HG03575 (cell line): Measurements from ENCODE around the gene RCN2.
"Not testable (repeated sequence)": the region's sequence is repeated elsewhere in the genome, so short reads cannot be mapped to it uniquely, and the experiment has no call there.

ENCODE experiments used
- ATAC-seq: cut with Tn5 transposase; IDR thresholded peaks from one replicate; pipeline ENCODE4 v1.9.1; 2021; ENCODE audit not compliant: unreplicated experiment, insufficient number of reproducible peaks, low FRiP score; ENCODE audit errors: extremely low read depth

The RCN2 gene

DNA sequence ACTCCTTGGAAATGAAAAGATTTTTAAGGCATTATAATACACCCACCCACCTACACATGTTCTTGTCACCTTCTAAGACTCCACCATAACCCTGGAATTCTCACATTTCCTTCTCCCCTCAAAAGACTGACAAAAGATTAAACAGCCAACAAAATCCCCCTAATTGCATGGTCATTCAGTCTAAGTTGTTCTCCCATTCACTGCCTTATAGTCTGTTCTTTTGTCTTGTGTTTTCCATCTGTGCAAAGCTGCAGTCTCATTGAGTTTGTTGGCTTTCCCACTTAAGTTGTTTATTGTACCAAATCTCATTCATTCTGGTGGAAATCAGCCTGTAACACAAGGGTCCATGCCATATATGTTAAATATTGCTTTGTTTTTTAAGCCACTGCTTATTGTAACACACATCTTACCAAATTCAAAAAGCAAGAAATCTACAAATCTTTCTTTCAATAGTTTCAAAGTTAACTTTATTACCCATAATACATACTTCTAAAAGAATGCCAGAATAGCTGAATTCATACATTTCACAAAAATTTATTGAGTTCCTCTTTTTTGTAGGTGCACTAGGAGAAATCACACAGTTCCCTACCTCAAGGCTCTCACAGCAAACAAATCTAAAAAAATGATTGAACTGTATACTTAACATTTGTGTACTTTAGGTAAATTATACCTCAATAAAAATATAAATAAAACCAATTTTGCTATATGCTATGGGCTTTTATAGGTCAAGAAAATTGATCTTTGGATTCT, 2.4 kb upstream of the RCN2 start:
- ATAC-seq = no peak

GRCh38 chr15:76930831-76931396, 635 bp upstream of the RCN2 start:
- ATAC-seq = no peak

DNA sequence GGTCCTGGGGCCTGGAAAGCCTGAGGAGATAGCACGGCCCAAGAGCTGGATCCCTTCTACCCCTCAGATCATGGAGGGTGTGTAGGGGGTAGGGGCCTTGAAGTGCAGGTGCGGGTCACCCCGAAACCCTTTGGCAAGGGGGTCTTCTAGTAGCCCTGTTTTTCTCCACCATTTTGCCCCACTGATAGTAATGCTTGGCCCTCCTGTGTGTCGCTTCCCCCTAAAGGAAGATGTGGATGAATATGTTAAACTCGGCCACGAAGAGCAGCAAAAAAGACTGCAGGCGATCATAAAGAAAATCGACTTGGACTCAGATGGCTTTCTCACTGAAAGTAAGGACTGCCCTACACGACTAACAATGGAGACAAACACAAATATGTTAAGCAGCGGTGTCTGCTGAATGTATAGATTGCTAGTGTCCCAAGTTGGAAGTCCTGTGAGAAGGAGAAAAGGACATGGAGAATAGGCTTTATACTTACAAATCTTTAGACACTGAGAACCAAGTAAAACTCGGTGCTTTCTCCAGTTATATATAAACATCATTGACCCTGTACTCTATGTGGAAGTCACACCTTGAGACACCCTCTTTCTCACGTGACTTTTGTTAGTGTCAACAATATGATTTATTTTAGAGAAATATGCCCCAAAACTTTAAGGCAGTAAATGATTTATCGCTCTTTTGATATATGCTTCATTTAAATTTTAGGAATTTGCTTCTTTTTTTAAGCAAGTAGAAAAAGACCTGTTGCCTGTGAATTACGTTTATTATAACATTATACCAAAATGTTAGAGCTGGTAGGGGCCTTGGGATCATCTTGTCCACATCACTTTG, 802 bp downstream of the RCN2 start:
- no peak for ATAC-seq

DNA sequence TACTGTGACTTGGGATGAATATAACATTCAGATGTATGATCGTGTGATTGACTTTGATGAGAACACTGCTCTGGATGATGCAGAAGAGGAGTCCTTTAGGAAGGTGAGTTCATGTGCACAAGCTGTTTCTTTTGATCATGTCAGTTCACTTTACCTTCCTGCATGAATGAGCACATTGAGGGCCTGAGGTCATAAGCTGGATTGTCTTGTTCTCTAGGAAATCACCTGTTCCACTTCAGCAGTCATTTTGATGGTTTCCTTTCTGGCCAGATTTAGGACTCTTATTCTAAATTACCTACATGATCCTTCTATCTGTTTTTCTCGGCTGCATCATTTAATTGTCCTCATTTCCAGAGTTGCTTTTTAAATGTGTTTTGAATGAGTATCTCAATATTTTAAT, 4.1 kb downstream of the RCN2 start:
- no peak for ATAC-seq

GRCh38 chr15:76936671-76937070, 5.1 kb downstream of the RCN2 start:
- no peak for ATAC-seq

DNA sequence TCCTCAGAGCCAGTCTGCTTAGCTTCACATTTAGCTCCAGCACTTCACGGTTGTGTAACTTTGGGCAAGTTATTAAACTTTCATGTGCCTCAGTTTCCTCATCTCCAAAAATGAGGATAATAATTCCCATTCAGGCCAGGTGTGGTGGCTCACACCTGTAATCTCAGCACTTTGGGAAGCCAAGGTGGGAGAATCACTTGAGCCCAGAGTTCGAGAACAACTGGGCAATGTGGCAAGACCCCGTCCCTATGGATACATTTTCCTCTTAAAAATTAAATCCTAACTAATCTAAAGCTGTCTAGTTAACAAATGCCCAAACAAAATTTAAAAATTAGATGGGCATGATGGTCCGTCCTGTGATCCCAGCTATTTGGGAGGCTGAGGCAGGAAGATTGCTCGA, 7.2 kb downstream of the RCN2 start:
- ATAC-seq = no peak

DNA sequence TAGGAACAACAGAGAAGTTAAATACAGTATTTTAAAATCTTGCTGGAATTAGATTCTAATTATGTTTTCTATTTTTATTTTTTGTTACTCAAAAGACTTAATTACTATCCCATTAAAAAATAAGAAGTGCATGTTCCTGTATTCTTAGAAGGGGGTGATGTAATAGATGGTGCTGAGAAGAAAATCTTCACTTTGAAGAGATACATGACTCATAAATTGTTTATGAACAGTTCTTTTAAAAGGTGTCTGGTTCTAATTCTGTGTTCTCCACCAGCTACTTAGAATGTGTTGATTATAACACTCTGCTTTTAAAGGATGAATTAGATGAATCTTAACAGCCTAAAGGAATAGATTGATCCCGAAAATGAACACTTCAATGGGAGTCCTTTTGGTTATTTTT, 8.2 kb downstream of the RCN2 start:
- ATAC-seq = no peak

DNA sequence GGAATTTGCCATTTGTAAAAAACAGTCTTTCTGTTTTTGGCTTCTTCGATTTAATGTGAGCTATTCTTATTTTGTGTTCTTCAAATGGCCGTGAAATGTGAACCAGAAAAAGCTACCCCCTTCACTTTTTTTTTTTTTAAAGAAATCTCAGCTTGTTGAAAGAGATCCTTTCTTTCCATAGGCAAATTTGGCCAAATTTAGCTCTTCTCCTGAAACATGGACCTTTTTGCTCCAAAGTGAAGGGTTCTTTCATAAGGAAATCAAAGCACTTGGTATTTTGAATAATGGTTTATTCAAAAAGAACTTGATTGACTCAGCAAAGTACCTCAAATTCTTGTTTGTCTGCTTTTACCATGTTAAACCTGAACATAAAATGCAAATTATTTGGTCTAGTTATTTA, 10.1 kb downstream of the RCN2 start:
- ATAC-seq = no peak

DNA sequence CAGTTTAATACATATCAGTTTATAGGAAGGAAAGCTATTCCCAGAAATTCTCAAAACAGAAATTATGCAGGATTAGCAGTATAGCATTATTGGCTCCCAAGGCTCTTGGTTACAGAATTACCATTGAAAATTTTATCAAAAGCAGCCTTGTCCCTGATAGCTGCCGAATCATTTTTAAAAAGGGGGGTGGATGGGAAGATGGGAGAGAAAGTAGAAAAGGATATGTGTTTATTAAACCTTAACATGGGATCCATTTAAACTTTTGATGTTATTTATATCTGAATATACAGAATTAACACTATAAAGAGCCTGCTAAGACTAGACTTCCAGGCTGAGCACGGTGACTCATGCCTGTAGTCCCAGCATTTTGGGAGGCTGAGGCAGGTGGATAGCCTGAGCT, 10.8 kb downstream of the RCN2 start:
- ATAC-seq = no peak

- ATAC-seq = no peak
Observed at GRCh38 chr15:76945494-76946093, 14.0 kb downstream of the RCN2 start.

- ATAC-seq = no peak
Observed at GRCh38 chr15:76947454-76947853, 15.9 kb downstream of the RCN2 start.

DNA sequence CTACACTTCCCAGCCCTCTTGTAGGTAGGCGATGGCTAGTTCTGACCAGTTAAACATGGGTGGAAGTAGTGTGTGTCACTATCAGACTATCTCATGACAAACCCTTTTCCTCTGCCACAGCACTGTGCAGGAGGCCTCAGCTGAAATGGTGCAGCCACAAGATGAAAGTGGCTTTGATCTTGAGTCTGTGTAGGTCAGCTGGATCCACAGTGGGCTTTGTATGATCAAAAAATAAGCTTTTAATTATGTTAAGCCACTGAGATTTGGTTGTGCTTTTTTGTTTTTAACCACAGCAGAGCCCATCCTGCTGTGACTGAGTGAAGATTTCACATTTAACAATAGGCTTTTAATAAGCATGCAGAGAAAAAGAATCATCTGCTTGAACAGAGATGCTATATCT, 19.7 kb downstream of the RCN2 start:
- no peak for ATAC-seq

GRCh38 chr15:76953913-76954312, 22.4 kb downstream of the RCN2 start:
- no peak for ATAC-seq

DNA sequence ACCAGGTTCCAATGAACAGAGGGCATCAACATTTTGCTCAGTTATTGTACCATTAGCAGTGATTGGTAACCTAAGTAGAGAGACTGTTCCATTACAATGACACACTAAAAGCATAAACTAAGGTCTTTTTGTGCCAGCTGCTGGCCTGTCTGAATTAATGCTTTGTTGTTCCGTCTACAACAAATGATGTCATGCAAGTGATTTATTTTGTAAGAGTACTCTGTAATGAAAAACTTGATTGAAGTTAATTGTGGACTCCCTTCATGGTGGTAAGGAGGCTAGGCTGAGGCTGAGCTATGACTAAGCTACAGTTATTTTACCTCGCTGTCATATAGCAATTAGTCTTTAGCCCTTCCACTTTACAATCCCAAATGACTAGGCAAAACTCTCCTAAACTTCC, 23.2 kb downstream of the RCN2 start:
- ATAC-seq = no peak

DNA sequence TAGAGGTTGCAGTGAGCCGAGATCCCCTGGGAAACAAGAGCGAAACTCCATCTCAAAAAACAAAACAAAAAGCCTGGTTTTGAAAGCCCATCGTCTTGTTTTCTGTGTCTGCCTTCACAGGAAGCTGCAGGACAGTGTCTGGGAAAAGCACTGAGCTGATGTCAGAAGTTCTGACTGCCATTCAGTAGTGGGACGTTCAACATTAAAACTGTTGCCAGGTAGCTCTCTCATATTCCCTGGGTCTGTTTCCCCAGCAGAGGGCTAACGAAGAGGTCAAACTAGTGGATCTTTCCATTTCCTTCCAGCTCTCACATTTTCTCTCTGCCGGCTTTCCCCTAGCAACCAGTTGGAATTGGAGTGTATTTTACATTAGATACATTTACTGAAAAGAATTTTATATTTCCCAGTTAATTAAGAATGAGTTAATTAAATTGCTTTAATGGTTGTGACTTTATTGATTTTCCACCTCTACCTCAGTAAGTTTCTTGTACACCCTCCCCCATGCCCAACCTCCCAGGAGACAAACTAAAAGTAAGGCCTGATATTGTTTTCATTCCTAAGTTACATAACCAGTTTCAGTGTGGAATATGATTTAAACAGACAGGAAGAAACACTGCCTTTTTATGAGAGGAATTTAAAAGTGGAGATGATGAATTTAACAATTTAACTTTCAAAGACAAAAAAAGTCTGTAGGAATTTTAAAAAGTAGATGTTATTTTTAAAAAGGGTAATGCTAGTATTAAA, 29.9 kb downstream of the RCN2 start:
- no peak for ATAC-seq

DNA sequence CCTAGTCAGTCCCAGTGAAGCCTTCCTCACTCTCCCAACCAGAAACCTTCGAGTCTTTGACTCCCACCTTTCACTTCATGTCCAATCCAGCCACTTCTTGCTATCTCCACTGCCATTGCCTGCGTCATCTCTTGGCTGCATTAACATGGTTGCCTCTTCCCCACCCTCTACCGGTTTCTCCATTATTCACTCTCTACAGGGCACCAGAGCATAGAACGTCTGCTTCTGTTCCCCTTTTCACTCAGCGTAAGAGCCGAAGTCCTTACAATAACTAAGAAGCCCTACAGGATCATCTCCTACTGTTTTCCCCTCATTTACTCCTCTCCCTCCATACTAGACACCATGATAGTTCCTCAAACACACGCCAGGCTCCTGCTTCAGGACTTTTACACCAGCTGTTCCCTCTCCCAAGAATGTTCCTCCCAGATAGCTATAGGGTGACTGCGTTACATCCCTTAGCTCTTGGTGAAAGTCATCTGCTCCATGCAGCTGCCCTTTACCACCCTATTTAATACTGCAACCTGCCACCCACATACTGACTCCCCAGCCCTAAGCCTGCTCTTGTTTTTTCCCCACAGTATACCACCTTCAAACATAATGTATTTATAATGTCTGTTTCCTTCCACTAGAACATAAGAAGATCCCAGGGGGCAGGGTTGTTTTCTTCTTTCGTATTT, 30.9 kb downstream of the RCN2 start:
- ATAC-seq = no peak

DNA sequence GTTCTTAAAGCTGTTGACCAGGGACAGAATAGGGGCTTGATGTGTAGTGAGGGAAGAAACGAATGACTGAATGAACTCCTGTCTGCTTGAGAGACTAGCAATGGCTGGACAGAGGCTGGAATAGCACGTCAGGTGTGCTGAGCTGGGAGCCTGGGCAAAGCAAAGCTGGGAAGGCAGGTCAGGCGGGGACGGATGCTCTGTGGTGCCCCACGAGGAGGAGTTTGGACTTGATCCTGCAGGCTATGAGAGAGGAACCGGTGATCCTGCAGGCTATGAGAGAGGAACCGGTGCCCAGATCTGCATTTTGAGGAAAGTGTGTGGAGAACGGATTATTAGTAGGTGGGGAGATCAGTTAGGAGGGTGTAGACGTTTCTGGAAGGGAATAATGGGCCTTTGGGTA, 32.0 kb downstream of the RCN2 start:
- ATAC-seq = no peak

- ATAC-seq = no peak
Observed at GRCh38 chr15:76964157-76964556, 32.6 kb downstream of the RCN2 start.

DNA sequence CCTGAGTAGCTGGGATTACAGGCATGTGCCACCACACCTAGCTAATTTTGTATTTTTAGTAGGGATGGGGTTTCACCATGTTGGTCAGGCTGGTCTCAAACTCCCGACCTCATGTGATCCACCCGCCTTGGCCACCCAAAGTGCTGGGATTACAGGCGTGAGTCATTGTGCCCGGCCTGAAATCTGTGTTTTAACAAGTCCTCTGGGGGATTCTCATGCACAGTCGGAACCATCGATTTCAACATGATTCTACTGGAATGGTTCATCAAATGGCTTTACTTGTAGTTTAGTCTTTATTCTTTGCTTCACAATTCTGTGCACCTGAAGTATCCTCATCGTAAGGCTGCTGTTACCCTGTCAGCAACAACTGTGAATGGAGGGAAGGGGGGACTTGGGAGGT, 34.5 kb downstream of the RCN2 start:
- not testable (repeated sequence) for ATAC-seq
